GM12878 (cell line): ENCODE results near the gene STRIP2. TPM values are rescaled to one million over a fixed set of nuclear protein-coding genes. Genes with fewer than 3 reads are reported as not detected.

Experiments used
- BACH1 ChIP-seq: fragments of 450-650 bp; IDR thresholded peaks from 2 replicates; pipeline ENCODE4 v1.6.1; 2017; ENCODE audit warnings: mild to moderate bottlenecking, borderline replicate concordance
- BHLHE40 ChIP-seq, 2 experiments: fragments of 450-650 bp in 1 of 2; IDR thresholded peaks; 2 replicates each; pipeline ENCODE4 v1.6.1; 2011 to 2017; ENCODE audit warnings: low read depth in 2 of 2, borderline replicate concordance in 1 of 2, improper control_type of control experiment in 1 of 2, low read length in 1 of 2, mild to moderate bottlenecking in 1 of 2
- CBX3 ChIP-seq: fragments of 200-600 bp; sonication (generic); IDR thresholded peaks from 2 replicates; pipeline ENCODE4 v1.6.1; 2016; ENCODE audit warnings: low read depth, borderline replicate concordance
- DPF2 ChIP-seq: fragments of 450-650 bp; IDR thresholded peaks from 2 replicates; pipeline ENCODE4 v1.6.1; 2017; ENCODE audit warnings: mild to moderate bottlenecking
- EZH2 ChIP-seq: IDR thresholded peaks from 2 replicates; pipeline ENCODE4 v1.6.1; 2012; ENCODE audit warnings: low read depth, mild to moderate bottlenecking, control low read depth, inconsistent platforms, low read length, borderline replicate concordance; ENCODE audit not compliant: control insufficient read depth
- IKZF2 ChIP-seq, 2 experiments: fragments of 450-650 bp; IDR thresholded peaks; 2 replicates each; pipeline ENCODE4 v1.6.1; 2017; ENCODE audit warnings: mild to moderate bottlenecking in 2 of 2, moderate library complexity in 2 of 2
- KAT2A ChIP-seq: conservative IDR thresholded peaks from 2 replicates; pipeline ENCODE4 v1.6.1; 2011; ENCODE audit warnings: low read depth, low read length; ENCODE audit not compliant: control insufficient read depth
- KLF5 ChIP-seq: fragments of 450-650 bp; IDR thresholded peaks from 2 replicates; pipeline ENCODE4 v1.6.1; 2014; ENCODE audit warnings: mild to moderate bottlenecking; ENCODE audit not compliant: partially characterized antibody
- MTA2 ChIP-seq: fragments of 450-650 bp; IDR thresholded peaks from 2 replicates; pipeline ENCODE4 v1.6.1; 2016; ENCODE audit warnings: low read depth, mild to moderate bottlenecking, moderate library complexity
- MTA3 ChIP-seq: IDR thresholded peaks from 2 replicates; pipeline ENCODE4 v1.6.1; 2012; ENCODE audit warnings: low read length, inconsistent platforms, borderline replicate concordance
- MYC ChIP-seq: IDR thresholded peaks from 2 replicates; pipeline ENCODE4 v1.6.1; 2011; ENCODE audit warnings: mild to moderate bottlenecking, low read length, moderate library complexity, inconsistent platforms; ENCODE audit not compliant: insufficient read depth, insufficient replicate concordance, insufficient read length, severe bottlenecking
- NFYA ChIP-seq: IDR thresholded peaks from 2 replicates; pipeline ENCODE4 v1.6.1; 2011; ENCODE audit warnings: low read depth, mild to moderate bottlenecking, low read length, improper control_type of control experiment, borderline replicate concordance
- NR2C1 ChIP-seq: fragments of 450-650 bp; IDR thresholded peaks from 2 replicates; pipeline ENCODE4 v1.6.1; 2017; ENCODE audit warnings: antibody characterized with exemption, mild to moderate bottlenecking, moderate library complexity
- PAX8 ChIP-seq: fragments of 450-650 bp; IDR thresholded peaks from 2 replicates; pipeline ENCODE4 v1.6.1; 2017; ENCODE audit warnings: mild to moderate bottlenecking, moderate library complexity
- RBBP5 ChIP-seq: fragments of 200-600 bp; sonication (generic); conservative IDR thresholded peaks from 2 replicates; pipeline ENCODE4 v1.6.1; 2016
- RELA ChIP-seq: fragments of 450-650 bp; IDR thresholded peaks from 2 replicates; pipeline ENCODE4 v1.8.0; 2014; ENCODE audit warnings: borderline replicate concordance; ENCODE audit not compliant: partially characterized antibody
- SIN3A ChIP-seq: IDR thresholded peaks from 2 replicates; pipeline ENCODE4 v1.6.1; 2012; ENCODE audit warnings: low read depth, low read length, improper control_type of control experiment
- SMC3 ChIP-seq: IDR thresholded peaks from 2 replicates; pipeline ENCODE4 v1.6.1; 2011; ENCODE audit warnings: low read length, improper control_type of control experiment, borderline replicate concordance
- SPI1 ChIP-seq: IDR thresholded peaks from 2 replicates; pipeline ENCODE4 v1.6.1; 2011; ENCODE audit warnings: low read depth, mild to moderate bottlenecking, low read length, moderate library complexity, borderline replicate concordance; ENCODE audit not compliant: insufficient read depth
- SUZ12 ChIP-seq: fragments of 200-600 bp; sonication (generic); IDR thresholded peaks from one replicate; pipeline ENCODE4 v1.6.1; 2018; ENCODE audit warnings: antibody characterized with exemption, mild to moderate bottlenecking; ENCODE audit not compliant: unreplicated experiment
- polyA plus RNA-seq, 11 experiments: library from polyadenylated mRNA; depleted of rRNA in 4 of 11; unstranded in 6 of 11; stranded (reverse) in 5 of 11; fragments of >200 nt; fragmentation: Nextera tagmentation in 4 of 11; fragmentation: Illumina TruSeq in 1 of 11; extraction: Ambion mirVana in 4 of 11; extraction: Trizol in 1 of 11; gene quantifications; 1 replicate in 1 of 11; 2 replicates in 10 of 11; pipeline versions ENCODE4 v1.2.1 to v1.2.3, GENCODE V29; 2011 to 2016; ENCODE audit warnings: inconsistent platforms in 2 of 11, missing spikeins in 2 of 11, low read depth in 1 of 11
- total RNA-seq, 4 experiments: library from RNA; depleted of rRNA in 3 of 4; stranded (reverse); fragments of >200 nt in 3 of 4; fragmentation: Illumina TruSeq in 1 of 4; extraction: Trizol in 1 of 4; gene quantifications; 2 replicates each; pipeline versions ENCODE4 v1.2.1 to v1.2.3, GENCODE V29; 2013 to 2021
- TF ChIP-seq, protein P1 (sequence below): IDR thresholded peaks from 2 replicates; pipeline ENCODE4 v1.6.1; 2012; ENCODE audit warnings: improper control_type of control experiment, low read depth, low read length; ENCODE audit not compliant: insufficient replicate concordance
- TF ChIP-seq, protein P2 (sequence below): IDR thresholded peaks from 2 replicates; pipeline ENCODE4 v1.6.1; 2011; ENCODE audit warnings: borderline replicate concordance, low read depth, mild to moderate bottlenecking, moderate library complexity, mixed read lengths, low read length; ENCODE audit not compliant: insufficient read depth; ENCODE audit errors: extremely low read length
- TF ChIP-seq, protein P3 (sequence below): fragments of 450-650 bp; IDR thresholded peaks from 2 replicates; pipeline ENCODE4 v1.6.1; 2016; ENCODE audit warnings: mild to moderate bottlenecking

STRIP2 gene
- total and polyA plus RNA-seq, 10 of the 15 experiments (the other 5 are each of a cell fraction or from before 2014, with no cell fraction given) = 0.48 to 5.8 (median 1.8) TPM

DNA sequence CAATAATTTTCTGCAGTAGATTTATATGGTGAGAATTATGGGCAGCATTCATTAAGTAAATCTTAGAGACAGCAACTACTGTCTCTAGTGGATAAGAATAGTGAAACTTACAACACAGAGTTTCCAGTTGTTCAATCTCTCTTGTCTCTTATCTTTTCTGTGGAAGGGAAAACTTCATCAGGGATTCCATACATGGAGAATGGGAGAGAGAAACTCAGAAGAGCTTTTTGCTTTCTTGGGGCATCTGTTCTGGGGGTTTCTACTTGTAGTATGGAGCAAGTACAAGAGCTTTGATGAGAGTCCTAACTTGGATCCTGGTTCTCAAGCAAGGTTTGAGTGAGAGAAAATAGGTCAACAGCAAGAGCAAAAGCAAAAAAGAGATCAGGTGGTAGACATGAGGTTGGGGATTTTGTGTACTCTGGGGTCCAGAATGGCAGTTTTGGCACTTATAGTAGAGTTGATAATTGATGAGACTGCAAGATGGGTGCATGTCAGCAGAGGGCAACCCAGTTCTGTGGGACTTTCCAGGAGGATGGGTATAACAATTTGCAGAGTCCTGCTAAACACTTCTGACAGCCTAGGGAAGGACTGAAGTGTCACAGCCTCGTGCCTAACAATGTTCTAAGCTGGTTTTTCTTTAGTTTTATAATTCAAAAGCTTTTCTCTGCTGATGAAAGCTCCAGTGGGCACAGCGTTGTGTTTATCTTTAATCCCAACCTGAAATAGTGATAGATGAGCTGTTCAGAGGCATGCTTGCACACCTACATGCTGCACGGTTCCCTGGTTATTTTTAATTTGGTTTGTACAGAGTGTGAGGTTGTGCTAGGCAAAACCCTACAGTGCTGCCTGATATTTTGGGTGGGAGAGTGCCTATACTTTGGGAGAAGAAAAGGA is 32.0 kb upstream of the STRIP2 start (continued):
- TF ChIP-seq, protein P1, sequence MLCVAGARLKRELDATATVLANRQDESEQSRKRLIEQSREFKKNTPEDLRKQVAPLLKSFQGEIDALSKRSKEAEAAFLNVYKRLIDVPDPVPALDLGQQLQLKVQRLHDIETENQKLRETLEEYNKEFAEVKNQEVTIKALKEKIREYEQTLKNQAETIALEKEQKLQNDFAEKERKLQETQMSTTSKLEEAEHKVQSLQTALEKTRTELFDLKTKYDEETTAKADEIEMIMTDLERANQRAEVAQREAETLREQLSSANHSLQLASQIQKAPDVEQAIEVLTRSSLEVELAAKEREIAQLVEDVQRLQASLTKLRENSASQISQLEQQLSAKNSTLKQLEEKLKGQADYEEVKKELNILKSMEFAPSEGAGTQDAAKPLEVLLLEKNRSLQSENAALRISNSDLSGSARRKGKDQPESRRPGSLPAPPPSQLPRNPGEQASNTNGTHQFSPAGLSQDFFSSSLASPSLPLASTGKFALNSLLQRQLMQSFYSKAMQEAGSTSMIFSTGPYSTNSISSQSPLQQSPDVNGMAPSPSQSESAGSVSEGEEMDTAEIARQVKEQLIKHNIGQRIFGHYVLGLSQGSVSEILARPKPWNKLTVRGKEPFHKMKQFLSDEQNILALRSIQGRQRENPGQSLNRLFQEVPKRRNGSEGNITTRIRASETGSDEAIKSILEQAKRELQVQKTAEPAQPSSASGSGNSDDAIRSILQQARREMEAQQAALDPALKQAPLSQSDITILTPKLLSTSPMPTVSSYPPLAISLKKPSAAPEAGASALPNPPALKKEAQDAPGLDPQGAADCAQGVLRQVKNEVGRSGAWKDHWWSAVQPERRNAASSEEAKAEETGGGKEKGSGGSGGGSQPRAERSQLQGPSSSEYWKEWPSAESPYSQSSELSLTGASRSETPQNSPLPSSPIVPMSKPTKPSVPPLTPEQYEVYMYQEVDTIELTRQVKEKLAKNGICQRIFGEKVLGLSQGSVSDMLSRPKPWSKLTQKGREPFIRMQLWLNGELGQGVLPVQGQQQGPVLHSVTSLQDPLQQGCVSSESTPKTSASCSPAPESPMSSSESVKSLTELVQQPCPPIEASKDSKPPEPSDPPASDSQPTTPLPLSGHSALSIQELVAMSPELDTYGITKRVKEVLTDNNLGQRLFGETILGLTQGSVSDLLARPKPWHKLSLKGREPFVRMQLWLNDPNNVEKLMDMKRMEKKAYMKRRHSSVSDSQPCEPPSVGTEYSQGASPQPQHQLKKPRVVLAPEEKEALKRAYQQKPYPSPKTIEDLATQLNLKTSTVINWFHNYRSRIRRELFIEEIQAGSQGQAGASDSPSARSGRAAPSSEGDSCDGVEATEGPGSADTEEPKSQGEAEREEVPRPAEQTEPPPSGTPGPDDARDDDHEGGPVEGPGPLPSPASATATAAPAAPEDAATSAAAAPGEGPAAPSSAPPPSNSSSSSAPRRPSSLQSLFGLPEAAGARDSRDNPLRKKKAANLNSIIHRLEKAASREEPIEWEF = no peak
- TF ChIP-seq NFYA (no peak), CBX3 (no peak), SPI1 (no peak), KLF5 (no peak), EZH2 (no peak), RELA (peak; percentile 49), IKZF2 (IDR thresholded peaks at IDR 0.05) (peak in 1 of 2 experiments; percentile 50; a peak in 2 of 4 replicates), BHLHE40 (IDR thresholded peaks at IDR 0.05; ENCODE audit: borderline replicate concordance in 1 of 2, low read depth in 2 of 2, low read length in 1 of 2) (0 out of 4 replicates have a peak, but pooled peaks of 1 of the 2 experiments have one; percentile 11), SMC3 (peak; percentile 56), NR2C1 (no peak), SUZ12 (no peak), PAX8 (no peak), MTA2 (peak; percentile 45), SIN3A (no peak), MTA3 (no peak), BACH1 (no peak), MYC (no peak), KAT2A (no peak), RBBP5 (no peak), DPF2 (0 out of 2 replicates have a peak, but pooled peaks have one; percentile 29)
- TF ChIP-seq, protein P2, sequence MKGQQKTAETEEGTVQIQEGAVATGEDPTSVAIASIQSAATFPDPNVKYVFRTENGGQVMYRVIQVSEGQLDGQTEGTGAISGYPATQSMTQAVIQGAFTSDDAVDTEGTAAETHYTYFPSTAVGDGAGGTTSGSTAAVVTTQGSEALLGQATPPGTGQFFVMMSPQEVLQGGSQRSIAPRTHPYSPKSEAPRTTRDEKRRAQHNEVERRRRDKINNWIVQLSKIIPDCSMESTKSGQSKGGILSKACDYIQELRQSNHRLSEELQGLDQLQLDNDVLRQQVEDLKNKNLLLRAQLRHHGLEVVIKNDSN = no peak
- TF ChIP-seq, protein P3, sequence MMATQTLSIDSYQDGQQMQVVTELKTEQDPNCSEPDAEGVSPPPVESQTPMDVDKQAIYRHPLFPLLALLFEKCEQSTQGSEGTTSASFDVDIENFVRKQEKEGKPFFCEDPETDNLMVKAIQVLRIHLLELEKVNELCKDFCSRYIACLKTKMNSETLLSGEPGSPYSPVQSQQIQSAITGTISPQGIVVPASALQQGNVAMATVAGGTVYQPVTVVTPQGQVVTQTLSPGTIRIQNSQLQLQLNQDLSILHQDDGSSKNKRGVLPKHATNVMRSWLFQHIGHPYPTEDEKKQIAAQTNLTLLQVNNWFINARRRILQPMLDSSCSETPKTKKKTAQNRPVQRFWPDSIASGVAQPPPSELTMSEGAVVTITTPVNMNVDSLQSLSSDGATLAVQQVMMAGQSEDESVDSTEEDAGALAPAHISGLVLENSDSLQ = peak; percentile 71
